ENCODE measurements around the gene KIF17.

The KIF17 gene

DNA sequence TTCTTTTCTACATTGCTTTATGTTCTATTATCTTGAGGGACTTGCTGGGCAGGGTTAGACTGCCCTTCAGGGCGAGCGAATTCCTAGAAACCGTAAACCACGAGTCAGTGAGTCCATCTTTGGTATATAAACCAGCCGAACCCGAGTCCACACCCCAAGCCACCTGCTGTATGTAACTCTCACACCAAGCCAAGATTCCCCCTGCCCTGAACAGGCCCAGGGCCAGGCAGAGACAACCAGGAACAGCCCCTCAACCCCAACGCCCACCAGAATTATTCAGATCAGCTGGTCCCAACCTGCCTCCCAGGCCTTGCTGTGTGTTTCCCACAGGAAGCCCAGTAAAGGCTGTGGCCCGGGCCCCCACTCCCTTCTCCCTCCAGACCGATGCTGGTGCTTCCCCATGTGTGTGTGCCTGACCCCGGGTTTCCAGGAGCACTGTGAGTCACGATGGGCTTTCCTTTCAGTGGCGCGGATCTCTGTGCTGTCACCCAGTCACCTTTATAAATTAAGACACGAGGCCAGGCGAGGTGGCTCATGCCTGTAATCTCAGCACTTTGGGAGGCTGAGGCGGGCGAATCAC, 17.1 kb downstream of the KIF17 start:
- TF ChIP-seq, protein P1, sequence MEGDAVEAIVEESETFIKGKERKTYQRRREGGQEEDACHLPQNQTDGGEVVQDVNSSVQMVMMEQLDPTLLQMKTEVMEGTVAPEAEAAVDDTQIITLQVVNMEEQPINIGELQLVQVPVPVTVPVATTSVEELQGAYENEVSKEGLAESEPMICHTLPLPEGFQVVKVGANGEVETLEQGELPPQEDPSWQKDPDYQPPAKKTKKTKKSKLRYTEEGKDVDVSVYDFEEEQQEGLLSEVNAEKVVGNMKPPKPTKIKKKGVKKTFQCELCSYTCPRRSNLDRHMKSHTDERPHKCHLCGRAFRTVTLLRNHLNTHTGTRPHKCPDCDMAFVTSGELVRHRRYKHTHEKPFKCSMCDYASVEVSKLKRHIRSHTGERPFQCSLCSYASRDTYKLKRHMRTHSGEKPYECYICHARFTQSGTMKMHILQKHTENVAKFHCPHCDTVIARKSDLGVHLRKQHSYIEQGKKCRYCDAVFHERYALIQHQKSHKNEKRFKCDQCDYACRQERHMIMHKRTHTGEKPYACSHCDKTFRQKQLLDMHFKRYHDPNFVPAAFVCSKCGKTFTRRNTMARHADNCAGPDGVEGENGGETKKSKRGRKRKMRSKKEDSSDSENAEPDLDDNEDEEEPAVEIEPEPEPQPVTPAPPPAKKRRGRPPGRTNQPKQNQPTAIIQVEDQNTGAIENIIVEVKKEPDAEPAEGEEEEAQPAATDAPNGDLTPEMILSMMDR (IDR thresholded peaks at IDR 0.05; ENCODE audit: extremely low read depth, insufficient read depth, missing control alignments) = no peak
- no peak for DNase-seq (ENCODE audit: low spot score)
- in situ Hi-C loops (cut with MboI; ENCODE audit: low pct_unique_long_range_greater_than_20kb, low sequenced_read_pairs, unreplicated experiment) = no loop called here

DNA sequence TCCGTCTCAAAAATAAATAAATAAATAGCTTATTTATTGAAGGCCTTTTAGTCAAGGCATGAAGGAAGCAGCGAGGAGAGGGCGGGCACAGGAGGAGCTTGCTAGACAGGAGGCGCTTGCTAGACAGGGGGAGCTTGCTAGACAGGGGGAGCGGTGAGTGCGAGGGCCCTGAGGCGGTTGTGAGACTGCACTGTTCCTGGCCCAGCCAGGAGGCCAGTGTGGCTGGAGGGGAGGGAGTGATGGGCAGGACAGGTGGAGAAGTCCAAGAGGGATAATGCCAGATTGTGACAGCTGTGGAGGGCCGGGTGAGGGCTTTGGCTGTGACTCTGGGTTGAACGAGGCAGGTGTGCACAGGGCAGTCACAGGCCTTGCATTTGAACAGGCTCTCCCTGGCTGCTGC, 18.2 kb downstream of the KIF17 start:
- in situ Hi-C loops (cut with MboI; ENCODE audit: low pct_unique_long_range_greater_than_20kb, low sequenced_read_pairs, unreplicated experiment) = loop anchor here (10.0 kb wide), 1 partner anchor 495 kb away; no protein-coding TSS in a partner anchor
- no peak for DNase-seq (ENCODE audit: low spot score)
- TF ChIP-seq, protein P1 (IDR thresholded peaks at IDR 0.05; ENCODE audit: extremely low read depth, insufficient read depth, missing control alignments) = no peak

DNA sequence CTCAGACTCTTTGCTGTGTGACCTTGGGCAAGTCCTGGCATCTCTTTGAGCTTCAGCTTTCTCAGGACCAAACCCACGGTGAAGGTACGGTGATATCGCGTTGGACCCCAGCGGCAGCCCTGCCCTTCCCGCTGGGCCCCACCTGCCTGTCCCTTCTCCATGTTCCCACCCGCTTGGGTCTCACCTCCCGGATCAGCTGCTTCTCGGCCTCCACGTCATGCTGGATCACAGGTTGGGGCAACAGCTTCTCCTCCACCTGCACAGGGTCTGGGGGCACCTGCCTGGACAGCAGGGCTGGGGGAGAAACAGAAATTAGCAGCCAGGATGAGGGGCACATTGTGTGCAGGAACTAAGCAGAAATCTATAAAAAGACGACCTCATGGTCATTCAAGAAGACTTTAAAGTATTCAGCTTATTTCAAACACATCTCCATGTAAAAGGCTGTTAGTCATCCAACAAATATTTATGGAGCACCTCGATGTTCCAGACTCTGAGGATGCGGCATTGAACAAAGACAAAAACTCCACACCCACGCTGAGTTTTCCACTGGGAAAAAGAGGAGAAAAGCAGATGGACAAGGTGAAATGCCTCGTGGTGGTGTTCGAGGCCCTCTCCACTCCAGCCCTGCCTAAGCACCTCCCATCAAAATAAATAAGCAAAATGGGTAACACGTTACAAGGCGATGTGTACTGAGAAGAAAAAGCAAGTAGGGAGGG, 19.5 kb downstream of the KIF17 start:
- DNase-seq (ENCODE audit: low spot score) = no peak
- in situ Hi-C loops (cut with MboI; ENCODE audit: low pct_unique_long_range_greater_than_20kb, low sequenced_read_pairs, unreplicated experiment) = loop anchor here (10.0 kb wide), 1 partner anchor 496 kb away; no protein-coding TSS in a partner anchor
- TF ChIP-seq, protein P1 (IDR thresholded peaks at IDR 0.05; ENCODE audit: extremely low read depth, insufficient read depth, missing control alignments) = no peak

DNA sequence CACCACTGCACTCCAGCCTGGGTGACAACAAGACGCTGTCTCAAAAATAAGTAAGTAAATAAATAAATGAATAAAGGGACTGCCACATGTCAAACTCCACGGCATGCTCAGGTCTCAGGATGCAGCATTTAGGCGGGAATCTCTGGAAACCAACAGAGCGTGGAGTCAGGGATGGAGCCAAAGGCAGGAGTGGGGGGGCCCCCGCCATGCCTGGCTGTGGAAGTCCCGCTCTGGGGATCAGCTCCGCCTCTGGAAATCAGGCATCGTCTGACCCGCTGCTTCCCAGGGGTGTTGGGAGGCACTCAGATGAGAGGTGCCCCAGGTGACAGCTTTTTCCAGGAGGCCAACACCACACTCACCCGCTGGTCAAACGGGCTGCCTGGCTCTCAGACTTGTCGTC, 20.2 kb downstream of the KIF17 start:
- in situ Hi-C loops (cut with MboI; ENCODE audit: low pct_unique_long_range_greater_than_20kb, low sequenced_read_pairs, unreplicated experiment) = loop anchor here (10.0 kb wide), 1 partner anchor 497 kb away; no protein-coding TSS in a partner anchor
- TF ChIP-seq, protein P1 (IDR thresholded peaks at IDR 0.05; ENCODE audit: extremely low read depth, insufficient read depth, missing control alignments) = no peak
- DNase-seq (ENCODE audit: low spot score) = no peak

DNA sequence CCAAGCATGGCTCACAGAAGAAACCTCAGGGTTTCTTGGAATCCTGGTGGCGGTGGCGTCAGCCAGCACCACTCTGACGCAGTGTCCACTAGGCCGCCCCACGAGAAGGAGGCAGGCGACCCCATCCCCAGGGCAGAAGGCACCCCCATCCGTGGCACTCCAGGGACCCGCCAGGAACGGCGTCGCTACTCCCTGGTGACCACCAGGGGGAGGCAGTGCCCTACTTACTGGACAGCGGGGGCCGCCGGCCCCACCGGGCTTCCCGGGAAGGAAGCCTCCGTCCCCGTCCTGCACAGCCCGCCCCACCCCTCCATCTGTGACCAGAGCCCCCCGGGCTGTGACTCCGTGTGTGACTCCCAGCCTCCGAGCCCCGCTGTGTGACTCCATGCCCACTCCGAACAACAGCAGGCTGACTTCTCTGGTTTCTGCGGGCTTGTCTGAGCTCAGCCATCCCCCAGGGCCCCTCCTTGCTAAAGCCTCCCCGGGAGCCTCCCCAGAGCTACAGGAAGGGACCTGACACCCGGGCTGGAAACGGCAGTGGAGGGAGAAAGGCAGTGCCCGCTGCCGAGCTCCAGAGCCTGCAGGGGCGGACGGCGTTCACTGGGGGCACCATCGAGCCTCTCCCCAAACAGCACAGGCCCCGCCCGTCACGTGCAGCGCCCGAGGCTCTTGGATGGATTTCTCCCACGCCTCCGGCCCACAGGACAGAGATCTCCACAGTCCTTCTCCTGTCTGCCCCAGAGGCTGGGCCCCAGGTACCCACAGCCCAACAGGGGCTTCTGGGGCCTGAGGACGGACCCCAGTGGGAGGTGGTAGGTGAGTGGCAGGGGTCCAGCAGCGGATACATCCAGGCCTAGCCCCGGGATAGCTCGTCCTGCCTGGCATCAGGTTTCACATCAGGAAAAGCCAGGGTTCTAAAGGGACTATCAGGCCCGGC, 21.1 kb downstream of the KIF17 start:
- TF ChIP-seq, protein P1 (IDR thresholded peaks at IDR 0.05; ENCODE audit: extremely low read depth, insufficient read depth, missing control alignments) = peak; percentile 92
- peak; percentile 92 for DNase-seq (ENCODE audit: low spot score)
- in situ Hi-C loops (cut with MboI; ENCODE audit: low pct_unique_long_range_greater_than_20kb, low sequenced_read_pairs, unreplicated experiment) = loop anchor here (10.0 kb wide), 1 partner anchor 498 kb away; no protein-coding TSS in a partner anchor

DNA sequence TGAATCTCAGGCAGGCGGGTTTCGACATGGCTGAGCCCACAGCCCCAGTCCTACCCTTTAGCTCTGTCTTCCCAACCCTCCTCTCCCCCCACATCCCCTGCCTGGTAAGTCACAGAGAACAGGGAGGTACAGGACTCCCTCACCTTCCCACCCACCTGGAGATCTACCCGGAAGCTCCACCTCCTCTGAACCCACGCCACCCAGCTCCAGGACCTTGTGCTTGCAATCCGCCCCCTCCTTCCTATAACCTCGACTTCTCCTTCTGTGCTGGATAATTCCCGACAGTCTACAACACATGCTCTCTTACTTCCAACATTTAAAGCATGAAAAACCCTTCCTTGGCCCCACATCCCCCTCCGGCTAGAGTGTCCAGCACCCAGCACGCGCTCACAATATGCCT, 22.3 kb downstream of the KIF17 start:
- no peak for DNase-seq (ENCODE audit: low spot score)
- TF ChIP-seq, protein P1 (IDR thresholded peaks at IDR 0.05; ENCODE audit: extremely low read depth, insufficient read depth, missing control alignments) = no peak
- in situ Hi-C loops (cut with MboI; ENCODE audit: low pct_unique_long_range_greater_than_20kb, low sequenced_read_pairs, unreplicated experiment) = loop anchor here (10.0 kb wide), 1 partner anchor 499 kb away; no protein-coding TSS in a partner anchor
